ENCODE results near the gene PSMG3.

The PSMG3 gene

DNA sequence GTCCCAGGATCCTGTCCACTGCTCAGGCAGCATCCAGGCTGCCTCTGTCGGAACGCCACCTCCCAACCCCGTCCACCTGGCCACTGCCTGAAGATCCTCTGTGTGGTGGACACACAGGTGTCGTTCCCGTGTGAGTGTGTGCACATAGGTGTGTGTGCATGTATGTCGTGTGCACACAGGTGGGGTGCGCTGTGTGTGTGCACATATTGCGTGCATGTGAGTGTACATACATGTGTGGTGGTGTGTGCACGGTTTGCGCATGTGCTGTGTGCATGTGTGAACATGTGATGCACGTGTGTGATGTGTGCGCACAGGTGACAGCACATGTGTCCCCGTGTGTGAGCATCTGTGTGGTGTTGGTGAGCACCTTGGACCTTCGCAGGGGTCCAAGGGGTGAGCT lies 20.9 kb downstream of the PSMG3 start:
- no peaks in the 10 kb centered on the region for H3K9me2 ChIP-seq (ENCODE audit: low read depth, low read length)
- peaks cover 6% of the 10 kb centered on the region; the same call in 1 of the 2 replicates for H3K36me3 ChIP-seq (ENCODE audit: insufficient read depth, low read length)
- H3K9ac ChIP-seq (ENCODE audit: low read length), result no peak overlapping the region
- H3K4me2 ChIP-seq (ENCODE audit: low read length), result no peak overlapping the region
- TF ChIP-seq, protein P1, sequence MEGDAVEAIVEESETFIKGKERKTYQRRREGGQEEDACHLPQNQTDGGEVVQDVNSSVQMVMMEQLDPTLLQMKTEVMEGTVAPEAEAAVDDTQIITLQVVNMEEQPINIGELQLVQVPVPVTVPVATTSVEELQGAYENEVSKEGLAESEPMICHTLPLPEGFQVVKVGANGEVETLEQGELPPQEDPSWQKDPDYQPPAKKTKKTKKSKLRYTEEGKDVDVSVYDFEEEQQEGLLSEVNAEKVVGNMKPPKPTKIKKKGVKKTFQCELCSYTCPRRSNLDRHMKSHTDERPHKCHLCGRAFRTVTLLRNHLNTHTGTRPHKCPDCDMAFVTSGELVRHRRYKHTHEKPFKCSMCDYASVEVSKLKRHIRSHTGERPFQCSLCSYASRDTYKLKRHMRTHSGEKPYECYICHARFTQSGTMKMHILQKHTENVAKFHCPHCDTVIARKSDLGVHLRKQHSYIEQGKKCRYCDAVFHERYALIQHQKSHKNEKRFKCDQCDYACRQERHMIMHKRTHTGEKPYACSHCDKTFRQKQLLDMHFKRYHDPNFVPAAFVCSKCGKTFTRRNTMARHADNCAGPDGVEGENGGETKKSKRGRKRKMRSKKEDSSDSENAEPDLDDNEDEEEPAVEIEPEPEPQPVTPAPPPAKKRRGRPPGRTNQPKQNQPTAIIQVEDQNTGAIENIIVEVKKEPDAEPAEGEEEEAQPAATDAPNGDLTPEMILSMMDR (IDR thresholded peaks at IDR 0.05; ENCODE audit: low read length), result no peak
- TF ChIP-seq EZH2 (IDR thresholded peaks at IDR 0.05; ENCODE audit: borderline replicate concordance, low read length), result no peak
- H4K20me1 ChIP-seq (ENCODE audit: insufficient read depth, low read length), result no peaks in the 10 kb centered on the region
- no peaks in the 10 kb centered on the region for H3K9me3 ChIP-seq (ENCODE audit: low read length)
- H3K27me3 ChIP-seq (ENCODE audit: insufficient read depth, low read length), result peaks cover 8% of the 10 kb centered on the region; the same call in 1 of the 2 replicates
- no peaks in the 10 kb centered on the region for H3K4me1 ChIP-seq (ENCODE audit: insufficient read depth, low read length, severe bottlenecking)
- H3K27ac ChIP-seq (ENCODE audit: low read depth, low read length, poor library complexity, severe bottlenecking), result no peak overlapping the region
- no peak overlapping the region for H2AFZ ChIP-seq (ENCODE audit: low read length)
- no peaks in the 10 kb centered on the region for H3F3A ChIP-seq (ENCODE audit: insufficient read depth, low read length)
- H3K4me3 ChIP-seq (ENCODE audit: low read depth, low read length, poor library complexity, severe bottlenecking), result no peak overlapping the region
- H3K79me2 ChIP-seq (ENCODE audit: insufficient read depth, low read length), result no peaks in the 10 kb centered on the region

DNA sequence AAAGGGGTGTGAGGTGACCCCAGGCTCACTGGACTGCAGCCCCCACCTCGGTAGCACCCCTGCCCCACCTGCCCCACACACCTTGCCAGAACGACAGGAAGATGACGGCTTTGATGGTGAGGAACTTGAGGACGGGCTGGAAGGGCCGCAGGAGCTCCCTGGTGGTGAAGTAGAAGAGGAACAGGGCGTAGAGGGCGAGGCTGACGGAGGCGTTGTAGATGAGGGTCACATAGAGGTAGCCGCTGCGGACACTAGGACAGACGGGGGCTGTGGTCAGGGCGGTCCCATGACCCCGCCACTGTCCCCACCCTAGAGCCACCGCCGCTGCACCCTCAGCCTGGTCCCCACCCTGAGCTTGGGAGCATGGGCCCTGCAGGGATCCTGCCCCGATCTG lies 21.4 kb downstream of the PSMG3 start:
- Histone ChIP-seq H3K9me3 (ENCODE audit: low read length) (no peaks in the 10 kb centered on the region), H3F3A (ENCODE audit: insufficient read depth, low read length) (no peaks in the 10 kb centered on the region), H3K4me3 (ENCODE audit: low read depth, low read length, poor library complexity, severe bottlenecking) (no peak overlapping the region), H3K36me3 (ENCODE audit: insufficient read depth, low read length) (peaks cover 11% of the 10 kb centered on the region; the same call in 1 of the 2 replicates), H3K79me2 (ENCODE audit: insufficient read depth, low read length) (no peaks in the 10 kb centered on the region), H3K4me2 (ENCODE audit: low read length) (no peak overlapping the region), H3K27ac (ENCODE audit: low read depth, low read length, poor library complexity, severe bottlenecking) (no peak overlapping the region), H4K20me1 (ENCODE audit: insufficient read depth, low read length) (no peaks in the 10 kb centered on the region), H3K4me1 (ENCODE audit: insufficient read depth, low read length, severe bottlenecking) (no peaks in the 10 kb centered on the region), H2AFZ (ENCODE audit: low read length) (no peak overlapping the region), H3K9ac (ENCODE audit: low read length) (no peak overlapping the region), H3K27me3 (ENCODE audit: insufficient read depth, low read length) (peaks cover 8% of the 10 kb centered on the region; the same call in 1 of the 2 replicates), H3K9me2 (ENCODE audit: low read depth, low read length) (no peaks in the 10 kb centered on the region)
- no peak for TF ChIP-seq EZH2 (IDR thresholded peaks at IDR 0.05; ENCODE audit: borderline replicate concordance, low read length)
- TF ChIP-seq, protein P1 (IDR thresholded peaks at IDR 0.05; ENCODE audit: low read length), result peak; percentile 38; the same call in 1 of the 2 replicates

DNA sequence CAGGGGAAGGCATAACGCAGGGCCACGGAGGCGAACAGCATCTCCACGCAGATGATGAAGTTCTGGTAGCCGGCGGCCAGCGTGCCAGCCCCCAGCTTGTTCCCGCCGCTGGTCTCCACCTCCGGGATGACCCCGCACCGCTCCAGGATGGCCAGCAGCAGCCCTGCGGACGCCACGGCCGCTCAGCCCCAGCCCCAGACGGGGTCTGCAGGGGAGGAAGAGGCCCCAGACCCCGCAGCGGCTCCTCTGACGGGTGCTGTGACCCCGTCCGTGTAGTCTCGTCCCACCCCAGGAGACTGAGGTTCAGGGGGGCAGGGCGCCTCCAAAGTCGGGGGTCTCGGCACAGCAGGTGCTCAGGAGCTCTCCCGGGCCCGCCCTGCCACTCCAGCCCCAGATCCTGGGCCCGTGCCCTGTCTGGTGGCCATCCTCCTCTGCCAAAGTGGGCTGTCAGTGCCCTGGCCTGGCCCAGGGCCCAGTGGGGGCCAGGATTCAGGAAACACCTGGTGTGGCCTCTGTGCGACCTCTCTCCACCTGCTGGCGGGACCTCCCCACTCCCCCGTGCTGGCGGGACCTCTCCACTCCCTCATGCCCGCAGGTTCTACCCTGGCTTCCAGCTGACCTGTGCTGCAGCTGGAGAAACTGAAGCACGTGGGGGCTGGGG lies 21.9 kb downstream of the PSMG3 start:
- H3K4me2 ChIP-seq (ENCODE audit: low read length), result no peak overlapping the region
- H3F3A ChIP-seq (ENCODE audit: insufficient read depth, low read length), result no peaks in the 10 kb centered on the region
- no peaks in the 10 kb centered on the region for H3K4me1 ChIP-seq (ENCODE audit: insufficient read depth, low read length, severe bottlenecking)

More for the DNA sequence above, 21.9 kb downstream of the PSMG3 start:
- no peaks in the 10 kb centered on the region for H3K9me3 ChIP-seq (ENCODE audit: low read length)
- no peak overlapping the region for H3K4me3 ChIP-seq (ENCODE audit: low read depth, low read length, poor library complexity, severe bottlenecking)
- H3K27me3 ChIP-seq (ENCODE audit: insufficient read depth, low read length), result peaks cover 8% of the 10 kb centered on the region; the same call in 1 of the 2 replicates
- no peaks in the 10 kb centered on the region for H4K20me1 ChIP-seq (ENCODE audit: insufficient read depth, low read length)
- H3K9me2 ChIP-seq (ENCODE audit: low read depth, low read length), result no peaks in the 10 kb centered on the region
- peaks cover 14% of the 10 kb centered on the region; the same call in 1 of the 2 replicates for H3K36me3 ChIP-seq (ENCODE audit: insufficient read depth, low read length)
- no peak overlapping the region for H3K27ac ChIP-seq (ENCODE audit: low read depth, low read length, poor library complexity, severe bottlenecking)
- H2AFZ ChIP-seq (ENCODE audit: low read length), result no peak overlapping the region
- TF ChIP-seq, protein P1 (IDR thresholded peaks at IDR 0.05; ENCODE audit: low read length), result no peak
- TF ChIP-seq EZH2 (IDR thresholded peaks at IDR 0.05; ENCODE audit: borderline replicate concordance, low read length), result no peak
- no peaks in the 10 kb centered on the region for H3K79me2 ChIP-seq (ENCODE audit: insufficient read depth, low read length)
- no peak overlapping the region for H3K9ac ChIP-seq (ENCODE audit: low read length)

Data from OCI-LY1 (cell line).